Right lobe of liver (tissue), 6 donors: ENCODE results near the gene SETDB1. TPM values are rescaled to one million over a fixed set of nuclear protein-coding genes. Genes with fewer than 3 reads are reported as not detected.

Source experiments
- ATAC-seq, 4 donors: fragments of 200-7000 bp; cut with Tn5 transposase; one replicate each; pipeline ENCODE4 v1.9.1; 2020; ENCODE audit warnings: mild to moderate bottlenecking in 4 of 4, moderate library complexity in 4 of 4
- DNase-seq, 3 donors: peaks; one replicate each; pipeline ENCODE4 v3.0.0-alpha.2; 2020
- H3K27ac ChIP-seq, 3 donors: fragments of 200-600 bp; one replicate each; pipeline ENCODE4 v1.8.0; 2022
- H3K27me3 ChIP-seq, 2 donors: fragments of 200-600 bp; one replicate each; pipeline ENCODE4 v1.8.0; 2022
- H3K36me3 ChIP-seq, 4 donors: fragments of 200-600 bp; sonication (generic) in 1 of 4; one replicate each; pipeline versions ENCODE4 v1.5.1 to v1.8.0; 2017 to 2022; ENCODE audit warnings: control low read depth in 1 of 4
- H3K4me1 ChIP-seq, 4 donors: fragments of 200-600 bp; sonication (generic) in 1 of 4; one replicate each; pipeline versions ENCODE4 v1.5.1 to v1.8.0; 2017 to 2022; ENCODE audit warnings: control low read depth in 1 of 4
- H3K4me3 ChIP-seq, 3 donors: fragments of 200-600 bp; one replicate each; pipeline ENCODE4 v1.8.0; 2022
- H3K9me3 ChIP-seq, 4 donors: fragments of 200-600 bp; sonication (generic) in 1 of 4; one replicate each; pipeline versions ENCODE4 v1.5.1 to v1.8.0; 2017 to 2022; ENCODE audit warnings: control low read depth in 1 of 4
- POLR2A ChIP-seq: fragments of 450-650 bp; IDR thresholded peaks from one replicate; pipeline ENCODE4 v1.6.1; 2017; ENCODE audit warnings: antibody characterized with exemption, mild to moderate bottlenecking
- WGBS: methylation state at CpG from one replicate; pipeline ENCODE4 v1.1.6; 2018; ENCODE audit warnings: low coverage, low lambda C conversion rate; ENCODE audit not compliant: insufficient coverage; ENCODE audit errors: missing lambda C conversion rate; 5-methylcytosine and 5-hydroxymethylcytosine counted together
- intact Hi-C, 2 donors: fragments of 100-400 bp; cut with DNase I; formaldehyde crosslinking; loops; one replicate each; pipeline versions ENCODE4 v1.11.2 to v1.14.1; 2022
- total RNA-seq, 6 experiments: library from RNA; depleted of rRNA in 2 of 6; stranded (reverse); fragments of >200 nt in 2 of 6; fragmentation: NEBNext Ultra II Directional in 3 of 6; extraction: Animal tissue kit (Norgen Biotek cat#: 25700) in 3 of 6; gene quantifications; one replicate each; pipeline versions ENCODE4 v1.1.0 to v1.2.4, GENCODE V29; 2016 to 2023
- TF ChIP-seq, protein P1 (sequence below), 4 donors: fragments of 200-600 bp in 3 of 4; fragments of 450-650 bp in 1 of 4; IDR thresholded peaks; one replicate each; pipeline versions ENCODE4 v1.5.1 to v1.8.0; 2016 to 2022; ENCODE audit warnings: antibody characterized with exemption in 4 of 4, mild to moderate bottlenecking in 2 of 4
- donor health status: DM: no; HTN: yes; CAD: no.
- donor health status: DM: no; HTN: no; CAD: no.
- donor health status: DM: no; HTN: no; CAD: no.
- donor health status: DM: no; HTN: yes; CAD: no.
- donor health status: DM: no; HTN: yes; CAD: no.

SETDB1 gene
- total RNA-seq, 6 experiments from 2014 or later = 10.4 to 17.8 (median 12.9) TPM

DNA sequence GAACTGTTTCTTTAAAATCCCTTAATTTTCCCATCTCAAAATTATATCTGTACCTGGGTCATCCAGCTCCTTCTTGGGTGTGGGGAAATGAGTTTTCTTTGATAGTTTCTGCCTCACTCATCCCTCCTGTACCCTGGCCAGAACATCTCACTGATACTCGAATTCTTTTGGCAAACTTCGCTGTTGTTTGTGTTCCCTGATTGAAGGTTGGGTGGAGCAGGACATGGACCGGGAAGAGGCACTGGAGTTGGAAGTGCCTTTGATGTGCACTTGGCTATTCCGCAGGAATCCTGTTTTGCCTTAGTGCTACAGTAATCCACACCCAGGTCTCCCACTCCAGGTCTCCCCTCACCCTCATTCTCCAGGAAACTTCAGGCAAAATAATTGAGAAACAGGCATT, 69.3 kb downstream of the SETDB1 start:
- H3K36me3 ChIP-seq = peaks cover 0 to 42% (median 13%) of the 10 kb centered on the region in 4 donors
- peak overlapping the region in 1 of 3 donors; percentile 5 for H3K27ac ChIP-seq
- DNase-seq = peak in 1 of 3 donors; percentile 7
- intact Hi-C loops = loop anchor here in 1 of 2 donors (10.0 kb wide), 1 partner anchor 71 kb away; the partner anchor contains the start of gene SETDB1
- H3K27me3 ChIP-seq = no peaks in the 10 kb centered on the region
- peak in 1 of 4 donors; percentile 8 for ATAC-seq
- WGBS = 40% methylated on average over 4 of the region's 4 CpGs
- H3K9me3 ChIP-seq = no peaks in the 10 kb centered on the region
- TF ChIP-seq POLR2A = no peak
- TF ChIP-seq, protein P1, sequence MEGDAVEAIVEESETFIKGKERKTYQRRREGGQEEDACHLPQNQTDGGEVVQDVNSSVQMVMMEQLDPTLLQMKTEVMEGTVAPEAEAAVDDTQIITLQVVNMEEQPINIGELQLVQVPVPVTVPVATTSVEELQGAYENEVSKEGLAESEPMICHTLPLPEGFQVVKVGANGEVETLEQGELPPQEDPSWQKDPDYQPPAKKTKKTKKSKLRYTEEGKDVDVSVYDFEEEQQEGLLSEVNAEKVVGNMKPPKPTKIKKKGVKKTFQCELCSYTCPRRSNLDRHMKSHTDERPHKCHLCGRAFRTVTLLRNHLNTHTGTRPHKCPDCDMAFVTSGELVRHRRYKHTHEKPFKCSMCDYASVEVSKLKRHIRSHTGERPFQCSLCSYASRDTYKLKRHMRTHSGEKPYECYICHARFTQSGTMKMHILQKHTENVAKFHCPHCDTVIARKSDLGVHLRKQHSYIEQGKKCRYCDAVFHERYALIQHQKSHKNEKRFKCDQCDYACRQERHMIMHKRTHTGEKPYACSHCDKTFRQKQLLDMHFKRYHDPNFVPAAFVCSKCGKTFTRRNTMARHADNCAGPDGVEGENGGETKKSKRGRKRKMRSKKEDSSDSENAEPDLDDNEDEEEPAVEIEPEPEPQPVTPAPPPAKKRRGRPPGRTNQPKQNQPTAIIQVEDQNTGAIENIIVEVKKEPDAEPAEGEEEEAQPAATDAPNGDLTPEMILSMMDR (IDR thresholded peaks at IDR 0.05) = no peak
- no peak overlapping the region for H3K4me3 ChIP-seq
- no peaks in the 10 kb centered on the region for H3K4me1 ChIP-seq

DNA sequence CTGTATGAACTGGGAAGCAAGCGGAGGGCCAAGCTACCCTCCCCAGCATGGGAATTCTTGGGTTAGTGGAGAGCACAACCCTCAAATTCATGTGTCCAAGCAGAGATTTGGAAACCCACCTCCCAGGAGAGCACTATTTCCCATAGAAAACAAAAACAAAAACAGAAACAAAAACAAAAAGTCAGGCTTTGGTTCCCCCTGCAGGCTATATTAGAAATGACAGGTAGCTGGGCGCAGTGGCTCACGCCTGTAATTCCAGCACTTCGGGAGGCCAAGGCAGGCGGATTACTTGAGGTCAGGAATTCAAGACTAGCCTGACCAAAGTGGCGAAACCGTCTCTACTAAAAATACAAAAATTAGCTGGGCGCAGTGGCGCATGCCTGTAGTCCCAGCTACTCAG, 69.7 kb downstream of the SETDB1 start:
- WGBS = 23% methylated on average over 9 of the region's 9 CpGs
- peak in 1 of 3 donors; percentile 45 for DNase-seq
- Histone ChIP-seq H3K27me3 (no peaks in the 10 kb centered on the region), H3K4me1 (no peaks in the 10 kb centered on the region), H3K4me3 (no peak overlapping the region), H3K9me3 (no peaks in the 10 kb centered on the region), H3K36me3 (peaks cover 0 to 42% (median 13%) of the 10 kb centered on the region in 4 donors), H3K27ac (peak overlapping the region in 1 of 3 donors; percentile 5)
- intact Hi-C loops = loop anchor here in 1 of 2 donors (10.0 kb wide), 1 partner anchor 71 kb away; the partner anchor contains the start of gene SETDB1
- TF ChIP-seq POLR2A = no peak
- TF ChIP-seq, protein P1 (IDR thresholded peaks at IDR 0.05) = peak; percentile 77 to 84 (median 82)
- ATAC-seq = peak; percentile 70 to 83 (median 73)

DNA sequence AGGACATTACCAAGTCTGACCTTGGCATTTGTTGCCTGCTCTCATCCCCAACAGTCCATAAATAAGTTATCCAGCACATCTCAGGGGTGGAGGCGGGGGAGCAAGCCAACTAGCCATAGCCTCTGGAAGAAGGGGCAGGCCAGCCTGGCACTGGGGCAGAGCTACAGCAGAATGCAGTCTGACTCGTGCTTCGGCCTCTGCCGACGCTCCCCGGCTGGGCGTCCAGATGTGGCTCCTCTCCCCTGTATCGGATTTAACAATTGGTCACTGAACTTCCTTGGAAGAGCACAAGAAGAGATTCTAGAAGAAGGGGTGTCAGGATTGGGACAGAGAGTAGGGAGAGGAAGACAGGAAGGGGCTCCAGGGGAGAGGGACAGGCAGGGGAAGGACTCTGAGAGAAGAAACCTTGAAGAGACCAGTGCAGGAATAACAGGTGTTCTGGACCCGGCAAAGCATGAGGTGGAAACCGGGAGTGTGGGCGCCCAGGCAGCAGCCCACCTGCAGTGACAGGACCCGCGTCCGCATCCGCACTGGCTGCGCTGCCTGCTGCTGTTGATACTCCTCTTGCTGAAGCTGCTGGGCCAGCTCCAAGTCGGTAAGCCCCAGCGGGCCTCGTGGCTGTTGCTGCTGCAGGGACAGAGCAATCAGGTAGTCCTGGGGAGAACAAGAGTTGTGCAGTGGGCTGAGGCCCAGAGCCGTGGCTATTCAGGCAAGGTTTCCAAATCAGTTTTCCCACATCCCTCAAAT, 71.1 kb downstream of the SETDB1 start:
- no peak for DNase-seq
- WGBS = 94% methylated on average over 8 of the region's 20 CpGs
- no peak for TF ChIP-seq POLR2A
- TF ChIP-seq, protein P1 (IDR thresholded peaks at IDR 0.05) = no peak
- no peaks in the 10 kb centered on the region for H3K4me1 ChIP-seq
- H3K9me3 ChIP-seq = no peaks in the 10 kb centered on the region
- intact Hi-C loops = loop anchor here in 1 of 2 donors (10.0 kb wide), 1 partner anchor 72 kb away; the partner anchor contains the start of gene SETDB1
- peaks cover 0 to 42% (median 13%) of the 10 kb centered on the region in 4 donors for H3K36me3 ChIP-seq
- no peak for ATAC-seq
- no peaks in the 10 kb centered on the region for H3K27me3 ChIP-seq
- no peak overlapping the region for H3K27ac ChIP-seq
- H3K4me3 ChIP-seq = no peak overlapping the region

DNA sequence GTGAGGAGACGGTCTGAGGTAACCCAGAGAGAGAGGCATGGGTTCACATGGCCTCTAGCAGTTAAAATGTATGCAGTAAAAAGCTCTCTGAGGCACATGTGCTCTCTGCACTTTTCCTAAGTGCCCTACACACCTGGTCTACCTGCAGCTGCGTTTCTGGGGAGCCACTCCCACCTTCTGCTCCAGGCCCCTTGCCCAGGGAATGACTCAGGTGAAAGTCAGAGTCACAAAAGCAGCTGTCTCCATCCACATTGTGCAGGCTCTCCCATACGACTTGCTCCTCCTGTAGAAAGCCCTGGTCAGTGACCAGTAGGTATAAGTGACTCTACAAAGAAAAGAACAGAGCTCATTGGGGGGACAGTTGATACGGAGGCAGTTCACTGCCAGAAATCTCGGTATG, 71.8 kb downstream of the SETDB1 start:
- Histone ChIP-seq H3K27ac (no peak overlapping the region), H3K4me3 (no peak overlapping the region), H3K4me1 (peaks cover 0 to 6% (median under 1%) of the 10 kb centered on the region in 4 donors), H3K36me3 (peaks cover 0 to 42% (median 13%) of the 10 kb centered on the region in 4 donors), H3K27me3 (no peaks in the 10 kb centered on the region), H3K9me3 (no peaks in the 10 kb centered on the region)
- DNase-seq (no peak), ATAC-seq (no peak)
- TF ChIP-seq, protein P1 (IDR thresholded peaks at IDR 0.05) = no peak
- intact Hi-C loops = loop anchor here in 1 of 2 donors (10.0 kb wide), 1 partner anchor 73 kb away; the partner anchor contains the start of gene SETDB1
- WGBS = 0% methylated on average over 1 of the region's 5 CpGs
